Measurements from ENCODE around the gene LRP6. TPM values are rescaled to one million over a fixed set of nuclear protein-coding genes. Genes with fewer than 3 reads are reported as not detected.

LRP6 gene
- total and polyA plus RNA-seq, 2 donors (not counting 1 experiment from before 2014, with no cell fraction given): 21.0 to 39.3 TPM

DNA sequence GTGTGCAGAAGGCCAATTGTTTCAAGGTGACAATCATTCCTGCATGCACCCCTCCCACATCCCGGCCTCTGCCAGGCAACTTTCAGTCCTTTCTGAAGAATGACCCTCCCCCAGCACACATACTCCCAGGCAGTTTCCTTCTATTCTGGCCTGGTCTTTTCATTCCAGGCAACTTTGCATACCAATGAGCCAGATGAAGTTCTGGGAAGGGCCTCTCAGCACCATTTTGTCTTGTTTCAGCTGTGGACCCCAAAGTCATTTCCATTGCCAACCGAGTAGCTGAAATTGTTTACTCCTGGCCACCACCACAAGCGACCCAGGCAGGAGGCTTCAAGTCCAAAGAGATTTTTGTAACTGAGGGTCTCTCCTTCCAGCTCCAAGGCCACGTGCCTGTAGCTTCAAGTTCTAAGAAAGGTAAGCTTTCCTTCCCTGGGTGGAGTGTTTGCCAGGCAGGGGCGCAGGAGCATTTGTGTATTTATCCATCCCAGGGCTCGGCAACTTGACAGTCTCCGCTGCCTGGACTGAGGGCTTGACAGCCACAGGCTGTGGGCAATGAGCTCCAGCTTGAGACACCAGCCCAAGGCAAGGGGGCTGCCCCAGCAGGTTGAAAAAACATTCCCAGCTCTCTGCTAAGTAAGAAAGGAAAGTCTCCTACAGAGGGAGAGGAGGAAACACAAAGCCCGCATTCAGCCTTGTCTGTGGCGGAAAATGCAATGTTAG lies 179.7 kb downstream of the LRP6 start:
- no peaks in the 10 kb centered on the region for H3K27me3 ChIP-seq (ENCODE audit: control insufficient read depth, insufficient read depth, low read length)
- TF ChIP-seq, protein P1, sequence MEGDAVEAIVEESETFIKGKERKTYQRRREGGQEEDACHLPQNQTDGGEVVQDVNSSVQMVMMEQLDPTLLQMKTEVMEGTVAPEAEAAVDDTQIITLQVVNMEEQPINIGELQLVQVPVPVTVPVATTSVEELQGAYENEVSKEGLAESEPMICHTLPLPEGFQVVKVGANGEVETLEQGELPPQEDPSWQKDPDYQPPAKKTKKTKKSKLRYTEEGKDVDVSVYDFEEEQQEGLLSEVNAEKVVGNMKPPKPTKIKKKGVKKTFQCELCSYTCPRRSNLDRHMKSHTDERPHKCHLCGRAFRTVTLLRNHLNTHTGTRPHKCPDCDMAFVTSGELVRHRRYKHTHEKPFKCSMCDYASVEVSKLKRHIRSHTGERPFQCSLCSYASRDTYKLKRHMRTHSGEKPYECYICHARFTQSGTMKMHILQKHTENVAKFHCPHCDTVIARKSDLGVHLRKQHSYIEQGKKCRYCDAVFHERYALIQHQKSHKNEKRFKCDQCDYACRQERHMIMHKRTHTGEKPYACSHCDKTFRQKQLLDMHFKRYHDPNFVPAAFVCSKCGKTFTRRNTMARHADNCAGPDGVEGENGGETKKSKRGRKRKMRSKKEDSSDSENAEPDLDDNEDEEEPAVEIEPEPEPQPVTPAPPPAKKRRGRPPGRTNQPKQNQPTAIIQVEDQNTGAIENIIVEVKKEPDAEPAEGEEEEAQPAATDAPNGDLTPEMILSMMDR (conservative IDR thresholded peaks at IDR 0.05 in 1 of 2, IDR thresholded peaks at IDR 0.05 in 1 of 2; ENCODE audit: low read depth in 1 of 2, low read length in 2 of 2): no peak
- TF ChIP-seq EZH2 (IDR thresholded peaks at IDR 0.05; ENCODE audit: low read length, missing control alignments): no peak
- H4K20me1 ChIP-seq (ENCODE audit: control insufficient read depth, extremely low read depth, insufficient read depth, low read length): no peaks in the 10 kb centered on the region
- H3K27ac ChIP-seq (ENCODE audit: insufficient read depth, low read length): no peak overlapping the region
- H3K9ac ChIP-seq (ENCODE audit: insufficient read depth, low read length): no peak overlapping the region
- no peaks in the 10 kb centered on the region for H3K79me2 ChIP-seq (ENCODE audit: control insufficient read depth, insufficient read depth, low read length)
- no peak overlapping the region for H3K4me3 ChIP-seq (replicated peaks in 1 of 4; ENCODE audit: control extremely low read depth in 1 of 4, insufficient read depth in 1 of 4, low read depth in 3 of 4, low read length in 4 of 4)
- DNase-seq (ENCODE audit: low read depth in 2 of 2): no peak
- peaks cover under 1% of the 10 kb centered on the region for H3K4me1 ChIP-seq (ENCODE audit: control insufficient read depth, extremely low read depth, insufficient read depth, low read length)
- no peaks in the 10 kb centered on the region for H3K9me3 ChIP-seq (ENCODE audit: control insufficient read depth, insufficient read depth, low read depth, low read length)
- no peaks in the 10 kb centered on the region for H3K36me3 ChIP-seq (ENCODE audit: control insufficient read depth, insufficient read depth, low read length)
- H3K4me2 ChIP-seq (ENCODE audit: extremely low read depth, insufficient read depth, low read length): no peak overlapping the region
- H2AFZ ChIP-seq (ENCODE audit: low read length): no peak overlapping the region

DNA sequence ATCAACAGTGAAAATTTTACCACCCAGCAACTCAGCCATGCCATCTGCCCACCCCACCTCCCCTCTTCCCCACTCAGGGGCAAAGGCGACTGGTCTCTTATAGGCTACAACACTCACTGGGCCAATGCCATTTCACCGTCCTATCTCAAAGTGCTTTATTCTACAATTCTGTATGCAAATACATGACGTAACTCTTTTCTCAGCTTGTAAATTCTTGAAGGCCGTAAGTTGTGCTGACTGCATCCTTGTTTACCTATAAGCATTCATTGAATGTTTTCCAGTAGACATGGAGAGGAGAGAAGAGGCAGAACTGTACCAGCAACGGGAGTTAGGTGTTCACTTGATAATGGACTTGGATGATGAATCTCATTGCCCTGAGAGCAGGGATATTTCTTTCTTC lies 180.5 kb downstream of the LRP6 start:
- Histone ChIP-seq H3K36me3 (ENCODE audit: control insufficient read depth, insufficient read depth, low read length) (no peaks in the 10 kb centered on the region), H3K79me2 (ENCODE audit: control insufficient read depth, insufficient read depth, low read length) (no peaks in the 10 kb centered on the region), H3K4me3 (replicated peaks in 1 of 4; ENCODE audit: control extremely low read depth in 1 of 4, insufficient read depth in 1 of 4, low read depth in 3 of 4, low read length in 4 of 4) (no peak overlapping the region), H3K27ac (ENCODE audit: insufficient read depth, low read length) (no peak overlapping the region), H3K9ac (ENCODE audit: insufficient read depth, low read length) (no peak overlapping the region), H3K4me1 (ENCODE audit: control insufficient read depth, extremely low read depth, insufficient read depth, low read length) (no peaks in the 10 kb centered on the region), H3K4me2 (ENCODE audit: extremely low read depth, insufficient read depth, low read length) (no peak overlapping the region), H3K27me3 (ENCODE audit: control insufficient read depth, insufficient read depth, low read length) (no peaks in the 10 kb centered on the region), H3K9me3 (ENCODE audit: control insufficient read depth, insufficient read depth, low read depth, low read length) (no peaks in the 10 kb centered on the region), H2AFZ (ENCODE audit: low read length) (no peak overlapping the region), H4K20me1 (ENCODE audit: control insufficient read depth, extremely low read depth, insufficient read depth, low read length) (no peaks in the 10 kb centered on the region)
- TF ChIP-seq, protein P1 (conservative IDR thresholded peaks at IDR 0.05 in 1 of 2, IDR thresholded peaks at IDR 0.05 in 1 of 2; ENCODE audit: low read depth in 1 of 2, low read length in 2 of 2): no peak
- no peak for TF ChIP-seq EZH2 (IDR thresholded peaks at IDR 0.05; ENCODE audit: low read length, missing control alignments)
- DNase-seq (ENCODE audit: low read depth in 2 of 2): no peak

DNA sequence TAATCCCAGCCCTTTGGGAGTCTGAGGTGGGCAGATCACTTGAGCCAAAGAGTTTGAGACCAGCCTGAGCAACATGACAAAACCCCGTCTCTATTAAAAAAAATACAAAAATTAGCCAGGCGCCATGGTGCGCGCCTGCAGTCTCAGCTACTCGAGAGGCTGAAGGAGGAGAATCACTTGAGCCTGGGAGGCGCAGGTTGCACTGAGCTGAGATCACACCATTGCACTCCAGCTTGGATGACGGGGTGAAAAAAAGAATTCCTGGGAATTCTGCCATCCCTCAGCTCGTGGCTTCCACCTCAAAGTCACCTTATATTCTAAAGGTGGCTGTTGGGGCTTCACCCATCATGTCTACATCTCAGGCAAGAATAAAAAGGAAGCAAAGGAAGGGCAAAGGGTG lies 183.2 kb downstream of the LRP6 start:
- H3K4me3 ChIP-seq (replicated peaks in 1 of 4; ENCODE audit: control extremely low read depth in 1 of 4, insufficient read depth in 1 of 4, low read depth in 3 of 4, low read length in 4 of 4): no peak overlapping the region

More for the DNA sequence above, 183.2 kb downstream of the LRP6 start:
- Histone ChIP-seq H3K4me1 (ENCODE audit: control insufficient read depth, extremely low read depth, insufficient read depth, low read length) (no peaks in the 10 kb centered on the region), H3K9ac (ENCODE audit: insufficient read depth, low read length) (no peak overlapping the region), H3K4me2 (ENCODE audit: extremely low read depth, insufficient read depth, low read length) (no peak overlapping the region), H4K20me1 (ENCODE audit: control insufficient read depth, extremely low read depth, insufficient read depth, low read length) (no peaks in the 10 kb centered on the region), H3K27me3 (ENCODE audit: control insufficient read depth, insufficient read depth, low read length) (no peaks in the 10 kb centered on the region), H3K9me3 (ENCODE audit: control insufficient read depth, insufficient read depth, low read depth, low read length) (no peaks in the 10 kb centered on the region), H3K36me3 (ENCODE audit: control insufficient read depth, insufficient read depth, low read length) (no peaks in the 10 kb centered on the region), H3K27ac (ENCODE audit: insufficient read depth, low read length) (no peak overlapping the region), H2AFZ (ENCODE audit: low read length) (no peak overlapping the region), H3K79me2 (ENCODE audit: control insufficient read depth, insufficient read depth, low read length) (no peaks in the 10 kb centered on the region)
- DNase-seq (ENCODE audit: low read depth in 2 of 2): peak in 1 of 2 donors; percentile 40
- TF ChIP-seq EZH2 (IDR thresholded peaks at IDR 0.05; ENCODE audit: low read length, missing control alignments): no peak
- TF ChIP-seq, protein P1 (conservative IDR thresholded peaks at IDR 0.05 in 1 of 2, IDR thresholded peaks at IDR 0.05 in 1 of 2; ENCODE audit: low read depth in 1 of 2, low read length in 2 of 2): no peak
